GM12878 (cell line): ENCODE measurements around the gene C1D.

Experiments
- EZH2 ChIP-seq: IDR thresholded peaks from 2 replicates; pipeline ENCODE4 v1.6.1; 2012; ENCODE audit warnings: low read depth, mild to moderate bottlenecking, control low read depth, inconsistent platforms, low read length, borderline replicate concordance; ENCODE audit not compliant: control insufficient read depth
- RELA ChIP-seq: fragments of 450-650 bp; IDR thresholded peaks from 2 replicates; pipeline ENCODE4 v1.8.0; 2014; ENCODE audit warnings: borderline replicate concordance; ENCODE audit not compliant: partially characterized antibody
- STAT3 ChIP-seq: IDR thresholded peaks from 2 replicates; pipeline ENCODE4 v1.6.1; 2011; ENCODE audit warnings: low read depth, low read length, improper control_type of control experiment

DNA sequence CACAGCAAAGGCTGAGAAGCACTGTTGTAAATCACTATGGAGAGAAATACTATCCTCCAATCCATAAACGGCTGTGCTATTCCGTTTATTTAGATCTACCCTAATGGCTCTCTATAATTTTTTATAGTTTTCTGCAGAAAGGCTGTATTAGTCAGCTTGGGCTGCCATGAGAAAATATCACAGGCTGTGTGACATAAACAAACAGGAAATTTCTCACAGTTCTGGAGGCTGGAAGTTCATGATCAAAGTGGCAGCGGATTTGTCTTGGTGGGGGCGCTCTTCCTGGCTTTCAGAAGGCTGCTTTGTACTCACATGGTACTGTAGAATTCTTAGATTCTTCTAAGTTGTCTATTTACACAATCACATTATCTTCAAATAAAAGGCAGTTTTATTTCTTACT, 44.1 kb downstream of the C1D start:
- TF ChIP-seq RELA, result no peak
- no peak for TF ChIP-seq EZH2
- TF ChIP-seq STAT3, result no peak
